Hepatocyte (in vitro differentiated cells): ENCODE data around the gene NUFIP1.

Experiments used
- CTCF ChIP-seq: fragments of 200-600 bp; sonication (generic); IDR thresholded peaks from 2 replicates; pipeline ENCODE4 v1.5.1; 2016; ENCODE audit warnings: antibody characterized with exemption, mild to moderate bottlenecking; ENCODE audit not compliant: poor library complexity
- EZH2 ChIP-seq: fragments of 200-600 bp; sonication (generic); IDR thresholded peaks from 2 replicates; pipeline ENCODE4 v1.6.1; 2016; ENCODE audit warnings: antibody characterized with exemption, mild to moderate bottlenecking, borderline replicate concordance
- EZH2phosphoT487 ChIP-seq: fragments of 200-600 bp; sonication (generic); IDR thresholded peaks from one replicate; pipeline ENCODE4 v1.6.1; 2018; ENCODE audit warnings: antibody characterized with exemption, mild to moderate bottlenecking, low read depth, moderate library complexity; ENCODE audit not compliant: unreplicated experiment, severe bottlenecking

GRCh38 chr13:45011198-45011597, 21.9 kb upstream of the NUFIP1 start:
- TF ChIP-seq CTCF: no peak
- TF ChIP-seq EZH2: no peak
- no peak for TF ChIP-seq EZH2phosphoT487
